ENCODE measurements around the gene NACC2.

The NACC2 gene

DNA sequence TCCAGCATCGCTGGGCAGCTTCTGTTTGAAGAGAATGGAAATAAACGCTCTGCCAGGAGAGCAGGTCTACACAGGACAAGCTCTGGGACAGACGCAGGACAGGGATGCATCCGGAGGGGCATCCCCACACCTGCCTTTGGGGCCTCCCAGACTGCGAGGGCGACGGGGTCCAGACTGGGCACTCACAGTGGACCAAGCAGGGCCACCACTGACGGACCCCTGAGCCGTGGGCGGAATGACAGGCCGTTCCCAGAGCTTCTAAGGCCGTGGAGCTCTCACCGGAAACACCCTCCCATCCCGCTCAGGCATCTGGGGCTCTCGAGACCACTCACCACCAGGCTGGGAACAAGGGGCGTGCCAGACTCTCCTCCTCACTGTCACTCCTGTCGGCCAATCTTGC lies 34.1 kb upstream of the NACC2 start:
- DNase-seq: no peak

DNA sequence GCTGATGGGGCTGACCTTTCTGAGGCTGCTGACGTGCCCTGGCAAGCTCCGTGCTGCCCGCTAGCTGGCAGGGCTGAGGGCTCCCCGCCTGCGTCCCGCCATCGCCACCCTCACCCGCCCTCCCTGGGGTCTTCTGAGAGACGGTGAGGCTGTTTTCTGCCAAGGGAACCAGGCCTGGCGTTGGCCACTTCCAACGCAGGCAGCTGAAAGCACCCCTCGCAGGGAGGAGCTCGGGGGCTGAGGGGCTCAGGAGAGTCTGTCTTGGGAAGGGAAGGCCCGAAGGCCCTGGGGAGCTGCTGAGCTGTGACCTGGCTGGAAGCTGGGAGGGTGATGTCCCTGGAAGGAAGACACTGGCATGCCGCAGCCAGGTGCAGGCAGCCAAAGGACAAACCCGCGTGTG lies 33.3 kb upstream of the NACC2 start:
- no peak for DNase-seq

DNA sequence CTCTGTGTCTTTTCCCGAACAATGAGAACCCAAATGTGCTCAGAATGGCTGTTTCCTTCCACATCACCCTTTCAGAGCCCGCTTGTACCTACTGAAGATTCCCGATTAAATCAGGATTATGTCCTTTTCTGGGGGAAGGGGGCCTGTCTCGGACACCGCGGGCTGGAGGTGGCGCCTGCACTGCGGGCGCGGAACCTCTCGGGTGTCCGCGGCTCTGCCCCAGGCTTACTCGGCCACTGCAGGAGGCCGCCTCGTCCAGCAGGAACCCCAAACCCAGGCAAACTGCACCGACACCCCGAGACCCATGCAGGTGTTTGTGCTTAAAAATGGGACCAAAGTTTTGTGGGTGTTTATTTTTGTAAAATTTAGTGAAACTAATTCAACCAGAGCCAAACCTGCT lies 32.2 kb upstream of the NACC2 start:
- DNase-seq: no peak

DNA sequence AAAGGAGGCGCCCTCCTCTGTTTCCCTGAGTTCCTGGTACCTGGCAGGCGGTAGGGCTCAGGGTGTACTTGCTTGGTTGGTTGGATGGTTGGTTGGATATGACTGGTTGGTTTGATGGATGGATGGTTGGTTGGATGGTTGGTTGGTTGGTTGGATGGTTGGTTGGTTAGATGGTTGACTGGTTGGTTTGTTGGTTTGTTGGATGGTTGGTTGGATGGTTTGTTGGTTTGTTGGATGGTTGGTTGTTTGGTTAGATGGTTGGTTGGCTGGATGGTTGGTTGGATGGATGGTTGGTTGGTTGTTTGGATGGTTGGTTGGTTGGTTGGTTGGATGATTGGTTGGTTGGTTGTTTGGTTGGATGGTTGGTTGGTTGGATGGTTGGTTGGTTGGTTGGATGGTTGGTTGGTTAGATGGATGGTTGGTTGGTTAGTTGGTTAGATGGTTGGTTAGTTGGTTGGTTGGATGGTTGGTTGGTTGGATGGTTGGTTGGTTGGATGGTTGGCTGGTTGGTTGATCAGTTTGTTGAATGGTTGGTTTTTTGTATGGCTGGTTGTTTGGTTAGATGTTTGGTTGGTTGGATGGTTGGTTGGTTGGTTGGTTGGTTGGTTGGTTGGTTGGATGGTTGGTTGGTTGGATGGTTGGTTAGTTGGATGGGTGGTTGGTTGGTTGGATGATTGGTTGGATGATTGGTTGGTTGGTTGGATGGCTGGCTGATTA lies 30.0 kb upstream of the NACC2 start:
- no peak for DNase-seq

DNA sequence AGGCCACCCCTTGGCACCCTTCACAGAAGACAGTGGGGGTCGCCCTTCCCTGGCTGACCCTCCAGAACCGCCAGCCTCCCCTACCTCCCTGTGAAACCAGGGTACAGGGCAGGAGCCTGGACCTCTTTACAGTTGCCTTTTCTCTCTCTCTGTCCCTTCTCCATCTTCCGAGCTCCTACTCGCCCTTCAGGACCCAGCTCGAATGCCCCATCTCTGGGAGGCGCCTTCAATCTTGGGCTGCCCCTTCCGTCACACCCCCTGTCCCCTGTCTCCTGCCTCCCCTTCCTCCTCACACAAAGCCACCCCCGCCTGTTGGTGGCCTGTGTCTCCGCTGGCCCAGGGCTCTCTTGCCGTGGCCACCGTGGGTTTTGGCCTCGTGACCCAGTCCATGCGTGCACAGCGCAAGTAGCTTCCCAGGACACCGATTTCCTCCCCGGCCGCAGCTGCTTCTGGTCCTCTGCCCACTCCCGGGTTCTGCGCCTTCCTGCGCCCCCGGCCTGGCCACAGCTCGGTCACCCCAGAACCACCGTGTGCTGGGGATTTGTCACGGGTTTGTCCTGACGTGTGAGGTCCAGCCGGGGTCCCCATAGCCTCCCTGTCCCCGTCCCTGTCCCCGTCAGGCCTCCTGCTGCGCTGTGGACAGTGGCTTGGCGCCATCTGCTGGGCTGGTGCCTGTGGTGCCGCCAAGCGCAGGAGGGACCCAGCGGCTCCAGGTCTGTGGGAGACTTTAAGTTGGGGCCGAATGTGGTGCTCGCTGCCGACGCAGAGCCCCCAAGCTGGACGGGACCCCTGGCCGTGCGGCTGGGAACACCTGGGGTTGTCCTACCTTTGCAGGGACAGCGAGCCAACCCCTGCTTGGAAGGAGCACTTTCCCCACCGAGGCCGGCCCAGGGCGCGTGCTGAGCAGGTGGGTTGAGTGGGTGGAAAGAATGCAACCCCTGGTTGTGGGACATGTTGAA lies 27.6 kb upstream of the NACC2 start:
- peak; percentile 93 for DNase-seq

DNA sequence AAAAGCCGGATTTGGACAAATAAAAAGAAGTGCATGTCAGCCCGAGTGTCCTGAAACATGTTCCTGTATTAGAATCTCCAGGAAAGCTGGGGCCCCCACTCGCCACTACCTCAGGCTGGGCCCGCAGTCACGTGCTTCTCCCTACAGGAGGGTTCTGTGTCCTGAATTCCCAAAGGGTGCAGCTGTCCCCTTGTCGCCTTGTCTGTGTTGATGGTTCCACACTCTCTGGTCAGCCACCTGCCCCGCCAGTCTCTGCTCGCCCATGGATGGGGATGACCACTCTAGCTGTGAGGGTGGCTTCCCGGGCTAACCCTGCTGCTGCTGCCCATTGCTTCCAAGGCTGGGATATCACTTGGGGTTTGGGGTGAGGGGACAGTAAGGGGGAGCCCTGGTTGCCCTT lies 26.7 kb upstream of the NACC2 start:
- no peak for DNase-seq

DNA sequence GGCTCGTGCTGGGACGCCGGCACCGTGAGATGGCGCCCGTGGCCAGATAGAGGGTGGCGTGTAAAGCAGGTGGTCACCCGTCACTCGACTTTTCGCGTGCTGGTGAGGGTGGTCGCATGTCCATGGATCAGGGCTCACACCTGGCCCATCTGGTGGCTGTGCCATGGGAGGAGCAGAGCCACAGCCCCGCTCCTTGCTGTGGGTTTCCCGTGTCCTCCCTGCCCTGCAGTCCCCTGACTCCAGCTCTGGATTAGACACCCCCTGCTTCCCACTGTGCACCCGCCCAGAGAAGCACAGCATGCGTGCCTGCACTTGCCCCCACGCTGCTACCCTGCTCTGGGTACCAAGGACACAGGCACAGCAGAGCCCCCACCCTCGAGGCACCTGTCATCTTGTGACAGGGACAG lies 25.4 kb upstream of the NACC2 start:
- no peak for DNase-seq

DNA sequence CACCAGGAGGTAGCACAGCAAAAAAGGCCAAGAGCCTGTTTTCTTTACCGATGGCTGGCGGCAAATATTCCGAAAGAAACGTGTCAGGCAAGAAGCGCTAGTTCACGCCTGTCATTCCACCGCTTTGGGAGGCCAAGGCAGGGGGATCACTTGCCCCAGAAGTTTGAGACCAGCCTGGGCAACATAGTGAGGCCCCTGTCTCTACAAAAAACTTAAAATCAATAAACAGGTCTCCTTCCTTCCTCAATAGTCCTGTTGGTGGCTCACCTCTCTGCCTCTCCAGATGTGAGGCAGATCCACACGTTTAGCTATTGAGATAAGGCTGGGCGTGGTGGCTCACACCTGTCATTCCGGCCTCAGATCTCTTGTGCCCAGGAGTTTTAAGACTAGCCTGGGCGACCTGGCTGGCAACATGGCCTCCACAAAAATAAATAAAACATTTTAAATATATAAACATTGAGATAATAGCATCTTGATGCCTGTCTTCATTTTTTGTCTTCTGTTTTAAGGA lies 24.8 kb upstream of the NACC2 start:
- no peak for DNase-seq

DNA sequence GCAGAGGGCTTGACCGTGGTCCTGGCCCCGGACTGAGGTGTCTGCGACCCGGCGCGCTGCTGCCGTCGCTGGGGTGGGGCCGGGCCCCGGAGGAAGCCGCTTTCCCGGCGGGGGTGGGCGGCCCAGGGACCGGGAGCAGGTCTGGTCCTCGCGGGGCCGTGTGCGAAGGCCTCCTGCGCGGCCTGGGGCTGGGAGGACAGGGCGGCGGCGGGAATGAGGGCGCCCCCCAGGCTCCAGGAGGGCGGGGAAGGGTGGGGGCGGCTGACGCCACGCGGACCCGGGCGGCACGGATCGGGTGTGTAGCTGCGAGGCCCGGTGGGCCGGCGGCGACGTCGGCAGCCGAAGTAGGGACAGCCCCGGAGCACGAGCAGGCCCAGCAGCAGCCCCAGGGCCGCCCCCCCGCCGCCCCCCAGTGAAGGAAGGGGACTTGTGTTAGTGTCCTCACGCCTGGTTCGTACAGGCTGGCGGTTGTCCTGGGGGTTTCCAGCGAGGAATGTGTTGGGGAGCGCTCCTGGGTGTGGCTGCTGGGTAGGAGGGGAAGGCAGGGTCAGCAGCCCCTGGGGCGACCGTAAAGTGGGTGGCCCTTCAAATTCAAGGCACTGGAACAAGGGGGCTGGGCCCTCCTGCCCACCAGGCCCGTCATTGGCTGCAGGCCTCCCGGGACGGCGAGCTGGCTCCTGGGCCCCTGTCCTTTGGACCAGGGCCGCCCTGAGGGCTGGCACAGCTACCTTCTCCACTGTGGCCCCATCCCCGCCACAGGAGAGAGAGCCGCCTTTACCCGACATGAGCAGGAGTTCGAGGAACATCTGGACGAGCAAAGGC lies 24.2 kb upstream of the NACC2 start:
- DNase-seq: no peak

DNA sequence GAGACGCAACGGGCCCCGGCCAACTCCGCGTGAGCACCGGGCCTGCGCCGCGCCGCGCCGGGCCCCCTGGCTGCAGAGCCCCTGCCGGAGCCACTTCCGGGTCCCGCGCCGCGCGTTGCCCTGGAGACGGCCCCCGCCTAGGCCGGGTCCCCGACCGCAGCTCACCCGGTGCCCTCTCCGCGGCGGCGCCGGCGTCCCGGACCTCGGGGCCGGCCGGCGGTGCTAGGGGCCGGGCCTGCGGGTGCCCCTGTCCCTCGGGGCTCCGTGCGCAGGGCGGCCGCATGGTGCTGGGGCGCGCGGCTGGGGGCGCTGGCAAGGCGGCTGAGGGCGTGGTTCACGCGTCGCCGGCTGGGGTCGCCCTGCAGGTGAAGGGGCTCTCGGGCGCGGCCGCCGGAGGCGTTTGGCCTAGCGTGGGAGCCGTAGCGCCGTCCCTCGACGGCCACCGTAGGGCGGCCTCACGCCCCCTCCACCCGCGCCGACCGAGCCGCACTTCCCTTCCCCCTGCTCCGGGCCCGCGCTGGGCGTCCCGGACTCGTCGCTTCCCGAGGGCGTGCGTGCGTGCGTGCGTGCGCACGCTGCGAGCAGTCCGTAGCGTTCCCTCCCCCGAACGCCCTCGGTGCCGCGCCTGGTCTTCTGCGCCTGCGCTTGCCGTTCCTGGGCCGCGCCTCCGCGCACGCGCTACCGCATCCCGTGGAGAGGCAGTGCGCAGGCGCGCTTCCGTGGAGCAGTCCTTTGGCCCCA lies 23.4 kb upstream of the NACC2 start, which contains the start of gene TMEM250:
TMEM250 (minus strand) TSS at position 556 of the 741 bp plus-strand sequence. CDS start 1,975 bp downstream, outside the sequence.
- peak; percentile 93 for DNase-seq

GRCh38 chr9:136117916-136118319 lies 22.8 kb upstream of the NACC2 start:
- no peak for DNase-seq

GRCh38 chr9:136117291-136117915 lies 22.3 kb upstream of the NACC2 start:
- no peak for DNase-seq

DNA sequence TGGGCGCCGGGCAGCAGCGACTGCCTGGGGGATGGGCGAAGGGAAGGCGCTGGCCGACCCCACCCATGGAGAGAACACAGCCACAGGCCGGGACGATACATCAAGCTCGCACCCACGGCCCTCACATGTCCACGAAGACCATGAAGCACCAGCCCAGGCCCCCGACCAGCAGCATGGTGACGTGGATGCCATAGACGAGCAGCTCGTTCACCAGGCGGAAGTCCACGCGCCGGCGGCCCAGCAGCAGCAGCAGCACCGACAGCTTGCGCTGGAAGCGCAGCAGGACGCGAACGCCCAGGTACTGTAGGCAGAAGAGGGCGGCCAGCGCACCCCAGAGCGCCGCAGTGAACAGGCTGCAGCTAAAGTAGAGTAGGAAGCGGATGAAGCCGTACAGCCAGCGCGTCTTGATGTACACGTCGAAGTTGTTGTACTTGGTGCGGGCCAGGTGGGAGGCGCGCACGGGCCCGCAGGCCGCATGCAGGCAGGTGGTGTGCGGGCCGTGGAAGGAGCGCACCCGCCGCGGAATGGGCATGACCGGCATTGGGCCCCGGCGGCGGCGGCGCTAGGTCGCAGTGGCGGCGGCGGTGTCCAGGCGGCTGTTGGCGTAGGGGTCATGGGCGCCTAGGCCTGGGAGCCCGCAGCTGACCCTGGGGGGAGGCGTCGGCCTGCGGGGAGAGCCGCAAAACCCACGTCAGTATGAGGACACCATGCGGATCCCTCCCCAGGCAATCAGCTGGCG lies 21.4 kb upstream of the NACC2 start:
- no peak for DNase-seq

DNA sequence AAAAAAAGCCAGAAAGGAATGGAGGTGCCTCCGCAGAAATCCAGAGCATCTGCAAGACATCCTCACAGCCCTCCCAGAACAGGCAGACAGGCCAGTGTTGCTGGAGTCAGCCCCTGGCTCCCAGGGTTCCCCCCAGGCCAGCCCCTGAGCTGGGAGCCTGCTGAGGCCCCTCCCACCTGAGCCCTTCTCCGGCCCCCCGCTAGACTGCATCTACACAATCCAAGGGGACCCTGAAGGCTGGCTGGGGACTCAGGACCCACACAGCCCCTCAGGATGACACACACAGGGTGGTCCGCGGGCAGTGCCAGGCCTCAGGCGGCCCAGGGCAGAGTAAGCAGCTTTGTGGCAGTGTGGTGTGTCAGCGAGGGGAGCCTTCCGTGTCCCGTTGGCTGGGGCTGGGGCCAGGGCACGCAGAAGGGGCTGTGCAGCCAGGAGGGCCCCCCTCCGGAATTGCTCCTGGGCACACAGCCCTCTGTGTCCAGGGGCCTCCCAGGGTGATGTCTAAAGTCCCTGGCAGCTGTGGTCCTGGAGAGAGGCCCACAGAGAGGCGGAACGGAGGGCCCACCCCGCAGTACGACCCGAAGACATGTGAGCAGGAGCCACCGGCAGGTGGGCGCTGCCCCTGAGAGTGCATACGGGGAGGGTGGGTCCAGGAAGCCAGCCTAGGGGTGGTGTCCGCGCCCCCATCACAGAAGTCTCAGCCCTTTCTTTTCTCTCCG lies 20.7 kb upstream of the NACC2 start:
- no peak for DNase-seq

GRCh38 chr9:136115206-136115605 lies 20.1 kb upstream of the NACC2 start:
- DNase-seq: no peak

- no peak for DNase-seq
These were observed 19.5 kb upstream of the NACC2 start for GRCh38 chr9:136114610-136115009.

- DNase-seq: no peak
These were observed 17.5 kb upstream of the NACC2 start for GRCh38 chr9:136112541-136112940.

- no peak for DNase-seq
These were observed 16.8 kb upstream of the NACC2 start for GRCh38 chr9:136111910-136112309.

- no peak for DNase-seq
These were observed 16.1 kb upstream of the NACC2 start for GRCh38 chr9:136111190-136111589.
